ENCODE results near the gene HS6ST3. TPM values are rescaled to one million over a fixed set of nuclear protein-coding genes. Genes with fewer than 3 reads are reported as not detected.
A peak's percentile ranks its signal among the peaks of the same experiment; 100 is the strongest.
"Not testable (repeated sequence)": the region's sequence is repeated elsewhere in the genome, so short reads cannot be mapped to it uniquely, and the experiment has no call there.

The HS6ST3 gene
- under 1 TPM in 3 of 4 donors, not detected in 1; 0.04 to 0.59 (median 0.57) TPM for total RNA-seq

GRCh38 chr13:96089749-96090239 is at the start of gene HS6ST3:
HS6ST3 (plus strand) TSS chr13:96090107.
- DNase-seq, result no peak
- TF ChIP-seq CTCF (IDR thresholded peaks at IDR 0.05) (no peak), POLR2A (IDR thresholded peaks at IDR 0.05) (no peak)
- Histone ChIP-seq H3K4me1 (peaks cover 10 to 21% (median 13%) of the 10 kb centered on the region in 3 donors), H3K9me3 (no peaks in the 10 kb centered on the region), H3K36me3 (no peaks in the 10 kb centered on the region), H3K4me3 (peak within 1 kb of the TSS; percentile 26 to 68 (median 42)), H3K27me3 (peaks cover 0 to 100% (median 9%) of the 10 kb centered on the region in 4 donors), H3K27ac (peak within 1 kb of the TSS in 2 of 4 donors; percentile 9 to 31)
- 1 to 5% methylated on average over 8 to 10 of the region's 35 CpGs for WGBS, 2 donors
- intact Hi-C loops (cut with DNase I), result no loop called here

- TF ChIP-seq POLR2A (IDR thresholded peaks at IDR 0.05) (no peak), CTCF (IDR thresholded peaks at IDR 0.05) (no peak)
- peaks cover 0 to 6% (median 5%) of the 10 kb centered on the region in 3 donors for H3K9me3 ChIP-seq
- intact Hi-C loops (cut with DNase I), result no loop called here
- no peaks in the 10 kb centered on the region for H3K27me3 ChIP-seq
- H3K4me1 ChIP-seq, result no peaks in the 10 kb centered on the region
- no peak overlapping the region for H3K4me3 ChIP-seq
- WGBS, 2 donors, result 80 to 93% methylated on average over 2 to 3 of the region's 4 CpGs
- peaks cover 0 to 3% (median 0%) of the 10 kb centered on the region in 3 donors for H3K36me3 ChIP-seq
- no peak for DNase-seq
- no peak overlapping the region for H3K27ac ChIP-seq
Measured at GRCh38 chr13:96041326-96042110, 48.4 kb upstream of the HS6ST3 start.

- intact Hi-C loops (cut with DNase I), result no loop called here
- H3K4me3 ChIP-seq, result no peak overlapping the region
- no peaks in the 10 kb centered on the region for H3K4me1 ChIP-seq
- peaks cover 0 to 10% (median 6%) of the 10 kb centered on the region in 3 donors for H3K9me3 ChIP-seq
- TF ChIP-seq CTCF (IDR thresholded peaks at IDR 0.05) (no peak), POLR2A (IDR thresholded peaks at IDR 0.05) (no peak)
- WGBS, 2 donors, result 93 to 100% methylated on average over 1 of the region's 1 CpG
- H3K36me3 ChIP-seq, result peaks cover 0 to 9% (median 0%) of the 10 kb centered on the region in 3 donors
- no peak overlapping the region for H3K27ac ChIP-seq
- no peak for DNase-seq
- no peaks in the 10 kb centered on the region for H3K27me3 ChIP-seq
Measured at GRCh38 chr13:96044238-96044637, 45.7 kb upstream of the HS6ST3 start.

- H3K4me3 ChIP-seq; H3K27me3 ChIP-seq; DNase-seq; H3K9me3 ChIP-seq; intact Hi-C loops (cut with DNase I); H3K36me3 ChIP-seq; H3K27ac ChIP-seq; H3K4me1 ChIP-seq: not testable (repeated sequence)
- WGBS, 2 donors, result 87 to 97% methylated on average over 5 of the region's 16 CpGs
Measured at GRCh38 chr13:96046449-96047126, 43.3 kb upstream of the HS6ST3 start.

- WGBS, 2 donors, result 74 to 77% methylated on average over 4 of the region's 4 CpGs
- H3K27me3 ChIP-seq; H3K4me1 ChIP-seq; DNase-seq; H3K36me3 ChIP-seq; intact Hi-C loops (cut with DNase I); H3K27ac ChIP-seq; H3K4me3 ChIP-seq; H3K9me3 ChIP-seq: not testable (repeated sequence)
Measured at GRCh38 chr13:96050955-96051354, 39.0 kb upstream of the HS6ST3 start.

GRCh38 chr13:96051491-96051890 is 38.4 kb upstream of the HS6ST3 start:
- 93 to 97% methylated on average over 5 of the region's 5 CpGs for WGBS, 2 donors
- intact Hi-C loops (cut with DNase I); H3K36me3 ChIP-seq; H3K9me3 ChIP-seq; DNase-seq; H3K27ac ChIP-seq; H3K27me3 ChIP-seq; H3K4me1 ChIP-seq; H3K4me3 ChIP-seq: not testable (repeated sequence)

- H3K4me1 ChIP-seq; H3K9me3 ChIP-seq; H3K36me3 ChIP-seq; DNase-seq; intact Hi-C loops (cut with DNase I); H3K27me3 ChIP-seq; H3K27ac ChIP-seq: not testable (repeated sequence)
- H3K4me3 ChIP-seq, result peak overlapping the region in 1 of 4 donors; percentile 81
- 78 to 87% methylated on average over 3 of the region's 3 CpGs for WGBS, 2 donors
Measured at GRCh38 chr13:96051946-96052345, 38.0 kb upstream of the HS6ST3 start.
